Measurements from ENCODE around the gene TCEA2. TPM values are rescaled to one million over a fixed set of nuclear protein-coding genes. Genes with fewer than 3 reads are reported as not detected.

TCEA2 gene
- total and polyA plus RNA-seq, 2 of the 13 experiments (the other 11 are each of a cell fraction or from before 2014, with no cell fraction given), result 28.1 to 33.7 TPM

GRCh38 chr20:64090165-64090564 is 27.2 kb downstream of the TCEA2 start (continued):
- no peak for TF ChIP-seq ARID3A (IDR thresholded peaks at IDR 0.05; ENCODE audit: low read depth, low read length)

- Histone ChIP-seq H3K27me3 (ENCODE audit: control insufficient read depth in 1 of 2, insufficient read depth in 2 of 2, low read length in 2 of 2) (peaks cover 22 to 48% of the 10 kb centered on the region in 2 experiments), H4K20me1 (ENCODE audit: insufficient read depth, low read length) (no peaks in the 10 kb centered on the region), H3K79me2 (ENCODE audit: insufficient read depth, low read length) (no peaks in the 10 kb centered on the region), H3K36me3 (replicated peaks in 1 of 2; ENCODE audit: control insufficient read depth in 1 of 2, insufficient read depth in 2 of 2, low read length in 2 of 2) (no peaks in the 10 kb centered on the region), H3K9me3 (ENCODE audit: low read length) (no peaks in the 10 kb centered on the region), H3K9ac (ENCODE audit: insufficient read depth, low read depth, low read length) (no peak overlapping the region), H3K4me1 (ENCODE audit: insufficient read depth, low read length) (peaks cover 11% of the 10 kb centered on the region), H3K4me2 (ENCODE audit: low read depth, low read length) (no peak overlapping the region), H2AFZ (ENCODE audit: low read length) (no peak overlapping the region), H3K27ac (ENCODE audit: extremely low read length, insufficient read depth, low read length) (no peak overlapping the region), H3K4me3 (replicated peaks in 1 of 3; ENCODE audit: insufficient read depth in 1 of 3, low read depth in 2 of 3, low read length in 3 of 3) (no peak overlapping the region)
- no TSS peak for BruUV-seq (replicated peaks)
- TF ChIP-seq ZNF503 (CRISPR knock-in tag; IDR thresholded peaks at IDR 0.05), result no peak
- no peak for FAIRE-seq
- DNase-seq (ENCODE audit: low spot score), result no peak
- POLR2A ChIA-PET, result interaction anchor here (1.2 kb wide), 1 partner anchor 8 kb away, joined by 3 read pairs; no protein-coding TSS in a partner anchor
- intact Hi-C loops (cut with micrococcal nuclease; ENCODE audit: unreplicated experiment) (no loop called here), in situ Hi-C loops (cut with HindIII; ENCODE audit: extremely low pct_ligation_motif_present, low pct_unique_long_range_greater_than_20kb) (no loop called here)
- CTCF ChIA-PET (ENCODE audit: low intra/inter-chr PET ratio, low total read pairs), result no interaction called here
- WGBS (ENCODE audit: low lambda C conversion rate), result 29% methylated on average over 19 of the region's 19 CpGs
- no peak; the same call in 2 of the 3 replicates for ATAC-seq
These were observed 28.3 kb downstream of the TCEA2 start for GRCh38 chr20:64091340-64091739.
